ENCODE results near the gene PPBP.

Gene PPBP

DNA sequence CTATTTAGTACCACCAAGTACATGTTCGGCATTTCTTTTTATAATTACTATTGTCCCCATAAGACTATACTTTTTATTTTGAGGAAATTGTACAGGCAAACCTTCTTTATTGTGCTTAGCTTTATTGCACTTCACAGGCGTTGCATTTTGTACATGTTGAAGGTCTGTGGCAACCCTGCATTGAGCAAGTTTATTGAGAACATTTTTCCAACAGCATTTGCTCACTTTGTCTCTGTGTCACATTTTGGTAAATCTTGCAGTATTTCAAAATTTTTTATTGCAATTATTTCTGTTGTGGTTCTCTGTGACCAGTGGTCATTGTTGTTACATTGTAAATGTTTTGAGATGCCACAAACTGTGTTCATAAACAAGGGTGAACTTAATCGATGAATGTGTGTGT lies 21.3 kb upstream of the PPBP start:
- peaks cover 0 to 13% (median 0%) of the 10 kb centered on the region in 11 experiments; a peak in 5 of 22 replicates for H3K9me3 ChIP-seq (replicated peaks in 1 of 11)

DNA sequence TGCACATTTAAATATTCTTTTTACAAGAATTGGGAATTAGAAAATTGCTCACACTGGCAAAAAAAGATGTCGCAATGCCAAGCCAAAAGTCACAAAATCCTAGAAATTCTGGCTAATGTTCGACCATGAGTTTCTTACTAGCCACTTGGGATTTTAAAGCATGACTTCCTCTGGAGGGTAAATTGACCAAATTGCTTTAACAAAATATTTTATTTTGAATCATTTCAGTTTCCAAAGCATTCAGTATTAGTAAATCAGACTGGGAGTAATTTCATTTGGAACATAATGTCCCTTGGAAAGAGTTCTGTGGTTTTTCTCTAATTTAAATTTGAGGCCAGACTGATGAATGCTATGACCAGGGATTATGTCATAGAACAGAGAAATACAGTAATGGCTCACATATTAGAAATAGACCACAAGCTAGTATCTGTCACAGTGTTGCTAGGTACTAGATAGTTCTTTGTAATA lies 18.1 kb upstream of the PPBP start:
- no peak overlapping the region for H3K9ac ChIP-seq
- H3K4me2 ChIP-seq, result peak overlapping the region in 3 of 11 experiments; percentile 17 to 53 (median 35); a peak in 4 of 22 replicates
- TF ChIP-seq Cebpa-rat (IDR thresholded peaks at IDR 0.05), result peak in 1 of 11 experiments; percentile 51; a peak in 1 of 22 replicates
- H3K4me3 ChIP-seq, result no peak overlapping the region
- no peak overlapping the region; a peak in 2 of 22 replicates for H3K27ac ChIP-seq
- H3K9me3 ChIP-seq (replicated peaks in 1 of 11), result peaks cover 0 to 13% (median 0%) of the 10 kb centered on the region in 11 experiments; a peak in 5 of 22 replicates
- peaks cover 0 to 34% (median 0%) of the 10 kb centered on the region in 10 experiments; a peak in 6 of 20 replicates for H3K4me1 ChIP-seq
- H4K20me1 ChIP-seq, result no peaks in the 10 kb centered on the region
- no peaks in the 10 kb centered on the region for H3K27me3 ChIP-seq
- no peaks in the 10 kb centered on the region for H3K36me3 ChIP-seq

More for the DNA sequence above, 21.3 kb upstream of the PPBP start:
- Histone ChIP-seq H3K27me3 (no peaks in the 10 kb centered on the region), H3K9ac (no peak overlapping the region), H3K27ac (no peak overlapping the region), H3K4me3 (no peak overlapping the region), H3K4me2 (no peak overlapping the region), H3K4me1 (peaks cover 0 to 58% (median 0%) of the 10 kb centered on the region in 10 experiments; a peak in 6 of 20 replicates), H3K36me3 (no peaks in the 10 kb centered on the region), H4K20me1 (no peaks in the 10 kb centered on the region)
- no peak for TF ChIP-seq Cebpa-rat (IDR thresholded peaks at IDR 0.05)

DNA sequence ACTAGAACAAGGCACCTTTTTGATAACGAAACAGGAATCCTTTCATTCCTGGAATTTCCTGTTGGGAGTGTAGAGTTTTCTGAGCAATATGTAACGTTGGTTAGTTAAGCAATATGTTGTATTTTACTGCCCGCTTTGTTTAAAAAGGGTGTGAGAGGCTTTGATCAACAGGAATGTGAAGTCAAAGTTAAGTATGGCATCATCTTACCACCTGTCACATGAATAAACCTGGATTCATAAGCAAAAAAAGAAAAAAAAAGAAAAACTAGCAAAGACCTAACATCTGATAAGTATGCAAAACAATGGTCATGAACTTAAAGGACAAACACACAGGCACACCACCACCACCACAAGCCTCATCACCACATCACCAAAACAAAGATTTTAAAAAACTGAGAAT lies 17.5 kb upstream of the PPBP start:
- H4K20me1 ChIP-seq, result no peaks in the 10 kb centered on the region
- no peak overlapping the region for H3K4me3 ChIP-seq
- peak overlapping the region in 2 of 11 experiments; percentile 35 to 53; a peak in 4 of 22 replicates for H3K4me2 ChIP-seq
- peaks cover 0 to 11% (median 0%) of the 10 kb centered on the region in 11 experiments; a peak in 5 of 22 replicates for H3K9me3 ChIP-seq (replicated peaks in 1 of 11)
- H3K4me1 ChIP-seq, result peaks cover 0 to 34% (median 0%) of the 10 kb centered on the region in 10 experiments; a peak in 6 of 20 replicates
- TF ChIP-seq Cebpa-rat (IDR thresholded peaks at IDR 0.05), result no peak
- H3K27me3 ChIP-seq, result no peaks in the 10 kb centered on the region
- no peak overlapping the region for H3K9ac ChIP-seq
- no peaks in the 10 kb centered on the region for H3K36me3 ChIP-seq
- H3K27ac ChIP-seq, result no peak overlapping the region; a peak in 1 of 22 replicates

- Histone ChIP-seq H3K9me3 (replicated peaks in 1 of 11) (peaks cover 0 to 10% (median 0%) of the 10 kb centered on the region in 11 experiments; a peak in 1 of 22 replicates), H3K9ac (0 out of 22 replicates have a peak overlapping the region, but pooled peaks of 1 of the 11 experiments have one; percentile 20), H3K27ac (peak overlapping the region in 1 of 11 experiments; percentile 1; a peak in 1 of 22 replicates), H4K20me1 (no peaks in the 10 kb centered on the region), H3K36me3 (no peaks in the 10 kb centered on the region), H3K4me3 (no peak overlapping the region), H3K27me3 (no peaks in the 10 kb centered on the region), H3K4me2 (peak overlapping the region in 3 of 11 experiments; percentile 4 to 51 (median 43); a peak in 4 of 22 replicates), H3K4me1 (peaks cover 0 to 34% (median 0%) of the 10 kb centered on the region in 10 experiments; a peak in 6 of 20 replicates)
- no peak for TF ChIP-seq Cebpa-rat (IDR thresholded peaks at IDR 0.05)
Measured at GRCh38 chr4:74004668-74005067, 16.7 kb upstream of the PPBP start.

DNA sequence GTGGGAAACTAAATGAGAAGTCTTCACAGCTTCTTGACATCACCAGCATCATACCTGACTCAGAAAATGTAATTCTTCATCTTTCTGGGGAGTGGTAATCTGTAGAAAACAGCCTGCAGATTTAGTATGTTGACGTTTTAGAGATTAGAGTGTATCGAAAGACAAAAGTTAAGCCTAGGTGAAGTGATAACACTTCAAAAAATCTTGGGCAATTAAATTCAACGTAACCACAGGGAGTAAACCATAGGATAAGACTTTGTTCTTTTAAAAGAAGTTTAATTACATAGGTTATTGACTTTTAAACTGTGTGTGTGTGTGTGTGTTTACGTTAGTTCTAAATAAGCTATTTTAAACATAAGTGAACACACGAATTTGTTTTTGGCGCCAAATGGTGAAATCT lies 12.3 kb upstream of the PPBP start:
- Histone ChIP-seq H3K27me3 (no peaks in the 10 kb centered on the region), H3K27ac (no peak overlapping the region), H3K36me3 (no peaks in the 10 kb centered on the region), H4K20me1 (no peaks in the 10 kb centered on the region), H3K4me1 (peaks cover 0 to 12% (median 0%) of the 10 kb centered on the region in 10 experiments; a peak in 4 of 20 replicates), H3K9me3 (replicated peaks in 1 of 11) (peaks cover 0 to 19% (median 0%) of the 10 kb centered on the region in 11 experiments; a peak in 7 of 22 replicates), H3K9ac (no peak overlapping the region), H3K4me3 (no peak overlapping the region), H3K4me2 (no peak overlapping the region)
- no peak for TF ChIP-seq Cebpa-rat (IDR thresholded peaks at IDR 0.05)

GRCh38 chr4:73998040-73999011 lies 10.3 kb upstream of the PPBP start, which contains the start of gene CXCL5:
Gene CXCL5 (minus strand): TSS chr4:73998677. CDS start chr4:73998581, 96 bp downstream.
- Histone ChIP-seq H3K27me3 (no peaks in the 10 kb centered on the region), H4K20me1 (no peaks in the 10 kb centered on the region), H3K27ac (no peak within 1 kb of the TSS), H3K4me3 (no peak within 1 kb of the TSS), H3K36me3 (no peaks in the 10 kb centered on the region), H3K9ac (no peak within 1 kb of the TSS), H3K4me2 (no peak within 1 kb of the TSS), H3K4me1 (no peaks in the 10 kb centered on the region), H3K9me3 (replicated peaks in 1 of 11) (peaks cover 0 to 19% (median 0%) of the 10 kb centered on the region in 11 experiments; a peak in 7 of 22 replicates)
- no peak for TF ChIP-seq Cebpa-rat (IDR thresholded peaks at IDR 0.05)

DNA sequence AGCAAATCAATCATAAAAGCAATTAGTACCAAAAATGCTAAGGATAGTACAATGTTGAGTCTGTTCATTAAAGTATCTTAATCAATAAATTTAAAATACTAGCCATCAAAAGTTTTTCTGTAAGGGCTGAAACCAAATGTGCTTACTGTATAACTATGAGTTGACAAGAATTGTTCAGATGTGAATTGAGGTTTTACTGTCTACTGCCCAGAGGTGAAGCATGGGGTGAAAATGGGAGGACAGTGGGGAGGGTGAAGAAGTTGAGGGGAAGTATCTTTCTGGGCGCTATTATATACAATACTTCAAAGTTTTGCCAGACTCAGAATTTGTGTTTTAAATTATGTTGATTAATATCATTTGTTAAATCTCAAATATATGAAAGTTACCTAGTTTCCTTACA lies 4.1 kb upstream of the PPBP start:
- H3K9ac ChIP-seq, result no peak overlapping the region; a peak in 1 of 22 replicates
- H3K27me3 ChIP-seq, result no peaks in the 10 kb centered on the region
- peak overlapping the region in 1 of 11 experiments; percentile 41; a peak in 1 of 22 replicates for H3K4me2 ChIP-seq
- no peaks in the 10 kb centered on the region for H3K36me3 ChIP-seq
- no peaks in the 10 kb centered on the region for H4K20me1 ChIP-seq
- H3K9me3 ChIP-seq (replicated peaks in 1 of 11), result no peaks in the 10 kb centered on the region
- no peak for TF ChIP-seq Cebpa-rat (IDR thresholded peaks at IDR 0.05)
- H3K4me1 ChIP-seq, result peaks cover 0 to 34% (median 0%) of the 10 kb centered on the region in 10 experiments; a peak in 6 of 20 replicates
- H3K4me3 ChIP-seq, result no peak overlapping the region
- H3K27ac ChIP-seq, result peak overlapping the region in 2 of 11 experiments; percentile 29 to 70; a peak in 4 of 22 replicates

DNA sequence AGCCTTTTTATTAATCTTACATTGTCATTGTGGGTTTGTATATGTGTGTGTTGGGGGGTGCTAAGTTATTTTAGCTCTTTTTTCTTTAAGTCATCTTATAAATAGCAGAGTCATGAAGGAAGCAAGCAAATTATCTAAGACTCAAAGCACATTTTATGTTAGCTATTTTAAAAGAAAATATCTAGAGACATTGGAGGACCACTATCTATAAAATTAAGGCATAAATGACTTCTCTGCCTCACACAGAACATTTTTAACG lies 3.7 kb upstream of the PPBP start:
- no peak for TF ChIP-seq Cebpa-rat (IDR thresholded peaks at IDR 0.05)
- no peak overlapping the region for H3K4me3 ChIP-seq
- no peaks in the 10 kb centered on the region for H3K36me3 ChIP-seq
- no peak overlapping the region; a peak in 1 of 22 replicates for H3K9ac ChIP-seq
- peaks cover 0 to 34% (median 0%) of the 10 kb centered on the region in 10 experiments; a peak in 6 of 20 replicates for H3K4me1 ChIP-seq
- H3K27me3 ChIP-seq, result no peaks in the 10 kb centered on the region
- H3K9me3 ChIP-seq (replicated peaks in 1 of 11), result no peaks in the 10 kb centered on the region
- H3K27ac ChIP-seq, result peak overlapping the region in 2 of 11 experiments; percentile 29 to 70; a peak in 4 of 22 replicates
- no peaks in the 10 kb centered on the region for H4K20me1 ChIP-seq
- peak overlapping the region in 1 of 11 experiments; percentile 41; a peak in 1 of 22 replicates for H3K4me2 ChIP-seq

All from BLaER1 treated with 17β-estradiol and CSF1 and Interleukin-3, amounts not matched to agents 10 nM and 100 nM (cell line).